ENCODE measurements around the gene TMOD4. TPM values are rescaled to one million over a fixed set of nuclear protein-coding genes. Genes with fewer than 3 reads are reported as not detected.

Gene TMOD4
- total and polyA plus RNA-seq, 10 of the 15 experiments (the other 5 are each of a cell fraction or from before 2014, with no cell fraction given): 0.30 to 1.2 (median 0.50) TPM; not detected in 1

- TF ChIP-seq ETV6 (conservative IDR thresholded peaks at IDR 0.05 in 1 of 2, IDR thresholded peaks at IDR 0.05 in 1 of 2; ENCODE audit: borderline replicate concordance in 1 of 2, low read depth in 1 of 2) (peak in 1 of 2 experiments; percentile 45; a peak in 2 of 4 replicates), SMC3 (IDR thresholded peaks at IDR 0.05; ENCODE audit: borderline replicate concordance, low read length) (no peak), IRF3 (IDR thresholded peaks at IDR 0.05) (no peak), ZNF274 (IDR thresholded peaks at IDR 0.05; ENCODE audit: insufficient read depth, insufficient read length) (no peak), ZNF622 (IDR thresholded peaks at IDR 0.05) (no peak), NFYA (IDR thresholded peaks at IDR 0.05; ENCODE audit: borderline replicate concordance, low read depth, low read length) (no peak), SMARCA5 (IDR thresholded peaks at IDR 0.05) (no peak), MXI1 (IDR thresholded peaks at IDR 0.05; ENCODE audit: low read depth, low read length) (no peak; the same call in 1 of the 2 replicates), MYC (IDR thresholded peaks at IDR 0.05; ENCODE audit: insufficient read depth, insufficient read length, insufficient replicate concordance, low read length, severe bottlenecking) (no peak), ZNF207 (IDR thresholded peaks at IDR 0.05; ENCODE audit: borderline replicate concordance) (no peak), ELK1 (IDR thresholded peaks at IDR 0.05; ENCODE audit: low read depth, low read length) (no peak), SKIL (IDR thresholded peaks at IDR 0.05; ENCODE audit: low read depth, poor library complexity, severe bottlenecking) (no peak), SRF (IDR thresholded peaks at IDR 0.05; ENCODE audit: low read depth in 2 of 2, low read length in 2 of 2) (no peak), GATAD2B (conservative IDR thresholded peaks at IDR 0.05; ENCODE audit: low read depth) (0 out of 2 replicates have a peak, but pooled peaks have one; percentile 9), JUND (IDR thresholded peaks at IDR 0.05; ENCODE audit: low read depth, low read length) (no peak), RELB (IDR thresholded peaks at IDR 0.05; ENCODE audit: low read depth) (peak; percentile 67), ZZZ3 (IDR thresholded peaks at IDR 0.05; ENCODE audit: control insufficient read depth, insufficient read length, low read depth) (no peak), ZBED1 (IDR thresholded peaks at IDR 0.05; ENCODE audit: borderline replicate concordance) (no peak), POLR2AphosphoS5 (IDR thresholded peaks at IDR 0.05; ENCODE audit: low read length) (peak; percentile 72; the same call in 1 of the 2 replicates), TCF3 (IDR thresholded peaks at IDR 0.05; ENCODE audit: borderline replicate concordance, insufficient read depth, low read depth, low read length) (no peak), CHD1 (IDR thresholded peaks at IDR 0.05; ENCODE audit: low read depth, low read length) (no peak), ZNF24 (IDR thresholded peaks at IDR 0.05) (no peak), SP1 (IDR thresholded peaks at IDR 0.05; ENCODE audit: low read depth, low read length) (peak; percentile 3), SREBF2 (IDR thresholded peaks at IDR 0.05; ENCODE audit: low read length) (no peak), SUPT20H (IDR thresholded peaks at IDR 0.05; ENCODE audit: borderline replicate concordance, control insufficient read depth, low read depth, low read length) (no peak), CBX5 (IDR thresholded peaks at IDR 0.05; ENCODE audit: low read depth) (no peak), FOXK2 (IDR thresholded peaks at IDR 0.05) (no peak)
These were observed 18.7 kb downstream of the TMOD4 start (continued) for GRCh38 chr1:151157067-151157531.

All from GM12878 (cell line).